Fibroblast of skin of left quadriceps (primary cell): ENCODE results near the gene SMTNL2.

Experiments used
- DNase-seq, 2 experiments: peaks; one replicate each; pipeline ENCODE4 v3.0.0-alpha.2; 2013; ENCODE audit warnings: low read depth in 2 of 2

SMTNL2 gene

GRCh38 chr17:4584101-4584916, at the start of gene SMTNL2:
TSS of gene SMTNL2 (plus strand) at chr17:4584529. CDS start at chr17:4584606, 77 bp downstream.
- no peak for DNase-seq

GRCh38 chr17:4534928-4535666, 49.2 kb upstream of the SMTNL2 start:
- DNase-seq = no peak

- no peak for DNase-seq
These were observed 48.6 kb upstream of the SMTNL2 start for GRCh38 chr17:4535667-4536258.

- no peak for DNase-seq
These were observed 48.0 kb upstream of the SMTNL2 start for GRCh38 chr17:4536259-4536741.

- no peak for DNase-seq
These were observed 47.5 kb upstream of the SMTNL2 start for GRCh38 chr17:4536742-4537411.

- no peak for DNase-seq
These were observed 46.7 kb upstream of the SMTNL2 start for GRCh38 chr17:4537451-4538235.

- DNase-seq = no peak
These were observed 45.9 kb upstream of the SMTNL2 start for GRCh38 chr17:4538236-4539002.

GRCh38 chr17:4539025-4539424, 45.3 kb upstream of the SMTNL2 start:
- DNase-seq = no peak

- DNase-seq = no peak
These were observed 44.6 kb upstream of the SMTNL2 start for GRCh38 chr17:4539576-4540223.

- DNase-seq = no peak
These were observed 44.1 kb upstream of the SMTNL2 start for GRCh38 chr17:4540224-4540651.

GRCh38 chr17:4540687-4541327, 43.5 kb upstream of the SMTNL2 start:
- DNase-seq = no peak

GRCh38 chr17:4541328-4542002, 42.9 kb upstream of the SMTNL2 start:
- DNase-seq = no peak

GRCh38 chr17:4542003-4542725, 42.2 kb upstream of the SMTNL2 start:
- no peak for DNase-seq

- DNase-seq = no peak
These were observed 41.6 kb upstream of the SMTNL2 start for GRCh38 chr17:4542726-4543191.

- DNase-seq = no peak
These were observed 40.7 kb upstream of the SMTNL2 start for GRCh38 chr17:4543557-4544026.

GRCh38 chr17:4544135-4544950, 40.0 kb upstream of the SMTNL2 start:
- DNase-seq = no peak

- no peak for DNase-seq
These were observed 39.4 kb upstream of the SMTNL2 start for GRCh38 chr17:4544951-4545216.
